ENCODE results near the gene AGPAT2. TPM values are rescaled to one million over a fixed set of nuclear protein-coding genes. Genes with fewer than 3 reads are reported as not detected.
A peak's percentile ranks its signal among the peaks of the same experiment; 100 is the strongest.

Gene AGPAT2
- total RNA-seq, 2 donors from 2014 or later = 33.4 to 39.8 TPM

DNA sequence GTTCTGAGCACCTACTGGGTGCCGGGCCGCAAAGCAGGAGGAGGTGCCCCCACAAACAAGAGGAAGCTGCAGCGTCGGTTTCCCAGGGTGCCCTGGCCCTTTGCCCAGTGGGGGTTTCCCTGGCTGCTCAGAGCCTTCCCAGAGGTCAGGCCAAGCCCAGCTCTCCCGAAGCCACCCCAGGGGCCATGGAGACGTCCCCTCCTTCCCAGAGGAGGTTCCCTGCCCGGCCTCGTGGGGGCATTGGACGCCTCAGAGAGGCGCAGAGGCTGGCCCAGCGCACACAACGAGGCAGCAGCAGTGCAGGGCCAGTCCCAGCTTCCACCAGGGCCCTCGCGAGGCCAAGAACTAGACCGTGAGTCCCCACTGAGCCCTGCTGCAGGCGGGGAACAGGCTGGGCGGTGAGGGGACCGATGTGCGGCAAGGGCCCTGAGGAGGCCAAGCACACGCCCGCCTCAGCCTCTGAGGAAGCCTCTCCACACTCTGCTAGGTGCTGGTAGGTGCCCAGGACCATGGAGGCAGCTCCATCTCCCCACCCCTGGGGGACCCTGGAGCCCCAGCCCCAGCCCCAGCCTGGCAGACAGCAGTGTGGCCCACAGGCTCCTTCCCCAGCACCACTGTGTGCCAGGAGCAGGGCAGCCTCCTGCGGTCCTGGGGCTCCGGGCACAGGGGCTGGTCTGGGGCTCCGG, 32.1 kb upstream of the AGPAT2 start:
- H3K4me1 Mint-ChIP-seq = peaks cover under 1% of the 10 kb centered on the region
- no peak overlapping the region for H3K4me3 ChIP-seq (ENCODE audit: low read length)
- no peak overlapping the region for H3K9ac ChIP-seq (ENCODE audit: extremely low read depth, low read length, poor library complexity, severe bottlenecking)
- no peak overlapping the region for H3K4me3 Mint-ChIP-seq
- no peak overlapping the region for H3K27ac ChIP-seq (ENCODE audit: low read depth, low read length)
- H3K36me3 Mint-ChIP-seq (ENCODE audit: low read depth) = peaks cover 18% of the 10 kb centered on the region
- no peaks in the 10 kb centered on the region for H3K27me3 ChIP-seq (ENCODE audit: control insufficient read depth, insufficient read depth, low read length, poor library complexity, severe bottlenecking)
- H3K4me1 ChIP-seq (ENCODE audit: control insufficient read depth, insufficient read depth, low read length) = no peaks in the 10 kb centered on the region
- no peak for TF ChIP-seq CTCF (conservative IDR thresholded peaks at IDR 0.05)
- no peak for DNase-seq
- peaks cover 12% of the 10 kb centered on the region for H3K36me3 ChIP-seq (ENCODE audit: control insufficient read depth, insufficient read depth, low read length)
- H3K27me3 Mint-ChIP-seq (ENCODE audit: insufficient read depth) = no peaks in the 10 kb centered on the region
- no peaks in the 10 kb centered on the region for H3K9me3 Mint-ChIP-seq
- H3K9me3 ChIP-seq (ENCODE audit: control insufficient read depth, low read length) = no peaks in the 10 kb centered on the region
- 92 to 94% methylated on average over 19 to 24 of the region's 24 CpGs for WGBS, 2 experiments (ENCODE audit: insufficient coverage in 1 of 2, insufficient read length in 1 of 2)
- no peak overlapping the region for H3K27ac Mint-ChIP-seq

- no peaks in the 10 kb centered on the region for H3K4me1 ChIP-seq (ENCODE audit: control insufficient read depth, insufficient read depth, low read length)
- Mint-ChIP-seq H3K9me3 (no peaks in the 10 kb centered on the region), H3K4me3 (no peak overlapping the region), H3K27me3 (ENCODE audit: insufficient read depth) (no peaks in the 10 kb centered on the region), H3K27ac (peak overlapping the region; percentile 74), H3K4me1 (no peaks in the 10 kb centered on the region), H3K36me3 (ENCODE audit: low read depth) (peaks cover 10% of the 10 kb centered on the region)
- WGBS, 2 experiments (ENCODE audit: insufficient coverage in 1 of 2, insufficient read length in 1 of 2) = 94 to 97% methylated on average over 10 to 20 of the region's 20 CpGs
- H3K27me3 ChIP-seq (ENCODE audit: control insufficient read depth, insufficient read depth, low read length, poor library complexity, severe bottlenecking) = no peaks in the 10 kb centered on the region
- no peak overlapping the region for H3K27ac ChIP-seq (ENCODE audit: low read depth, low read length)
- H3K4me3 ChIP-seq (ENCODE audit: low read length) = no peak overlapping the region
- TF ChIP-seq CTCF (conservative IDR thresholded peaks at IDR 0.05) = no peak
- DNase-seq = no peak
- no peak overlapping the region for H3K9ac ChIP-seq (ENCODE audit: extremely low read depth, low read length, poor library complexity, severe bottlenecking)
- no peaks in the 10 kb centered on the region for H3K9me3 ChIP-seq (ENCODE audit: control insufficient read depth, low read length)
- peaks cover 4% of the 10 kb centered on the region for H3K36me3 ChIP-seq (ENCODE audit: control insufficient read depth, insufficient read depth, low read length)
Measured at GRCh38 chr9:136718345-136719194, 31.3 kb upstream of the AGPAT2 start.

- 89 to 98% methylated on average over 10 to 16 of the region's 16 CpGs for WGBS, 2 experiments (ENCODE audit: insufficient coverage in 1 of 2, insufficient read length in 1 of 2)
- Histone ChIP-seq H3K4me1 (ENCODE audit: control insufficient read depth, insufficient read depth, low read length) (no peaks in the 10 kb centered on the region), H3K36me3 (ENCODE audit: control insufficient read depth, insufficient read depth, low read length) (no peaks in the 10 kb centered on the region), H3K27ac (ENCODE audit: low read depth, low read length) (no peak overlapping the region), H3K9ac (ENCODE audit: extremely low read depth, low read length, poor library complexity, severe bottlenecking) (no peak overlapping the region), H3K4me3 (ENCODE audit: low read length) (no peak overlapping the region), H3K9me3 (ENCODE audit: control insufficient read depth, low read length) (no peaks in the 10 kb centered on the region), H3K27me3 (ENCODE audit: control insufficient read depth, insufficient read depth, low read length, poor library complexity, severe bottlenecking) (no peaks in the 10 kb centered on the region)
- no peak overlapping the region for H3K27ac Mint-ChIP-seq
- H3K9me3 Mint-ChIP-seq = no peaks in the 10 kb centered on the region
- TF ChIP-seq CTCF (conservative IDR thresholded peaks at IDR 0.05) = no peak
- no peak overlapping the region for H3K4me3 Mint-ChIP-seq
- no peak for DNase-seq
- no peaks in the 10 kb centered on the region for H3K4me1 Mint-ChIP-seq
- peaks cover 9% of the 10 kb centered on the region for H3K36me3 Mint-ChIP-seq (ENCODE audit: low read depth)
- no peaks in the 10 kb centered on the region for H3K27me3 Mint-ChIP-seq (ENCODE audit: insufficient read depth)
Measured at GRCh38 chr9:136717399-136717798, 30.1 kb upstream of the AGPAT2 start.

Measured in endodermal cell (in vitro differentiated cells).